Stimulated activated CD4-positive, alpha-beta T cell treated with anti-CD3 and anti-CD28 coated beads, Interleukin-12 subunit alpha, Interleukin-12 subunit beta, amount 100 ng/mL, for 4 hours (primary cell): Measurements from ENCODE around the gene BAHCC1.

Experiments
- DNase-seq: peaks from one replicate; pipeline ENCODE4 v3.0.0-alpha.2; 2020

The BAHCC1 gene

GRCh38 chr17:81368161-81369022 lies 26.9 kb upstream of the BAHCC1 start:
- no peak for DNase-seq

- DNase-seq, result no peak
These were observed 25.0 kb upstream of the BAHCC1 start for GRCh38 chr17:81370294-81370693.

GRCh38 chr17:81371910-81372760 lies 23.1 kb upstream of the BAHCC1 start:
- DNase-seq, result no peak

- no peak for DNase-seq
These were observed 21.6 kb upstream of the BAHCC1 start for GRCh38 chr17:81373536-81374160.

GRCh38 chr17:81374890-81375289 lies 20.4 kb upstream of the BAHCC1 start:
- no peak for DNase-seq

- DNase-seq, result no peak
These were observed 18.1 kb upstream of the BAHCC1 start for GRCh38 chr17:81376946-81377714.

- DNase-seq, result no peak
These were observed 16.2 kb upstream of the BAHCC1 start for GRCh38 chr17:81378941-81379511.

- no peak for DNase-seq
These were observed 15.7 kb upstream of the BAHCC1 start for GRCh38 chr17:81379523-81379942.

- DNase-seq, result no peak
These were observed 15.1 kb upstream of the BAHCC1 start for GRCh38 chr17:81380131-81380530.

- DNase-seq, result no peak
These were observed 14.4 kb upstream of the BAHCC1 start for GRCh38 chr17:81380666-81381518.

- no peak for DNase-seq
These were observed 13.4 kb upstream of the BAHCC1 start for GRCh38 chr17:81381632-81382577.

GRCh38 chr17:81382851-81383250 lies 12.4 kb upstream of the BAHCC1 start:
- no peak for DNase-seq

- DNase-seq, result no peak
These were observed 11.5 kb upstream of the BAHCC1 start for GRCh38 chr17:81383504-81384421.

- DNase-seq, result no peak
These were observed 10.3 kb upstream of the BAHCC1 start for GRCh38 chr17:81384929-81385319.

GRCh38 chr17:81385320-81386111 lies 9.7 kb upstream of the BAHCC1 start:
- no peak for DNase-seq

- DNase-seq, result no peak
These were observed 9.1 kb upstream of the BAHCC1 start for GRCh38 chr17:81386141-81386645.

- DNase-seq, result no peak
These were observed 8.6 kb upstream of the BAHCC1 start for GRCh38 chr17:81386646-81387099.
